Testis (tissue), 3 donors: ENCODE measurements around the gene GCA. TPM values are rescaled to one million over a fixed set of nuclear protein-coding genes. Genes with fewer than 3 reads are reported as not detected.

Experiments used
- DNase-seq: peaks from one replicate; pipeline ENCODE4 v3.0.0-alpha.2; 2019
- H3K27ac ChIP-seq, 2 donors: fragments of 200-600 bp; sonication (generic); one replicate each; pipeline ENCODE4 v1.5.1; 2019
- H3K27me3 ChIP-seq: fragments of 200-600 bp; sonication (generic); one replicate; pipeline ENCODE4 v1.5.1; 2019
- H3K36me3 ChIP-seq: fragments of 200-600 bp; sonication (generic); one replicate; pipeline ENCODE4 v1.5.1; 2017; ENCODE audit warnings: low read depth; ENCODE audit errors: missing control alignments
- H3K4me1 ChIP-seq: fragments of 200-600 bp; sonication (generic); one replicate; pipeline ENCODE4 v1.5.1; 2019
- H3K4me3 ChIP-seq, 2 donors: fragments of 200-600 bp; sonication (generic); one replicate each; pipeline ENCODE4 v1.5.1; 2017 to 2019
- H3K9me3 ChIP-seq: fragments of 200-600 bp; sonication (generic); one replicate; pipeline ENCODE4 v1.5.1; 2017
- POLR2A ChIP-seq: fragments of 450-650 bp; IDR thresholded peaks from one replicate; pipeline ENCODE4 v1.6.1; 2017; ENCODE audit warnings: antibody characterized with exemption, mild to moderate bottlenecking, moderate library complexity
- WGBS, 2 donors: methylation state at CpG; one replicate each; pipeline ENCODE4 v1.1.5; 2018; 5-methylcytosine and 5-hydroxymethylcytosine counted together
- intact Hi-C: fragments of 100-400 bp; cut with DNase I; formaldehyde crosslinking; loops from one replicate; pipeline ENCODE4 v1.15.1; 2023; ENCODE audit warnings: low total_unique reads
- polyA plus RNA-seq: library from polyadenylated mRNA; stranded (reverse); fragments of 350-450 nt; fragmentation: Illumina TruSeq; extraction: RNeasy Lipid Tissue Mini Kit (QIAGEN cat#74804); gene quantifications from one replicate; pipeline ENCODE4 v1.2.3, GENCODE V29; 2014; ENCODE audit warnings: low read depth, low replicate concordance; ENCODE audit not compliant: insufficient read depth
- total RNA-seq, 2 donors: library from RNA; depleted of rRNA; stranded (reverse); fragments of >200 nt; gene quantifications; one replicate each; pipeline ENCODE4 v1.2.3, GENCODE V29; 2016
- TF ChIP-seq, protein P1 (sequence below), 3 experiments: fragments of 450-650 bp in 2 of 3; fragments of 200-600 bp in 1 of 3; sonication (generic) in 1 of 3; IDR thresholded peaks; one replicate each; pipeline ENCODE4 v1.5.1; 2016 to 2019; ENCODE audit warnings: antibody characterized with exemption in 3 of 3, mild to moderate bottlenecking in 2 of 3, moderate library complexity in 1 of 3

The GCA gene
- total and polyA plus RNA-seq, 3 donors from 2014 or later: 26.1 to 60.9 (median 33.1) TPM

DNA sequence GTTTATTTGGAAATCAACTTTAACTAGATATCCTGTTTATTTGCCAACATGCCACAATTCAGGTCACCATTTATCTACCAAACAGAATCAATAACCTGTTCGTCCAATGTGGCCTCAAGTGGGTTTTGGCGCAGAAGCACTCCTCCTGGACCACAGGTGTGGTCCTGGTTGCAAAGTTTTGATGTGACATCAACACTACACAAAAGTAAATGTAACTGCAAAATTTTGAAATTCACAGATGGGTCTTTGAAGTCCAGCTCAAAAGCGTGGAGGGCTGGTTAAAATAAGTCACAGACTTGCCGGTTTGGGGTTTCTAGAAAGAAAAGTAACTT lies 474 bp upstream of the GCA start:
- no peak for DNase-seq
- Histone ChIP-seq H3K4me1 (no peaks in the 10 kb centered on the region), H3K4me3 (peak overlapping the region; percentile 73 to 86), H3K27ac (no peak overlapping the region), H3K27me3 (no peaks in the 10 kb centered on the region), H3K36me3 (no peaks in the 10 kb centered on the region), H3K9me3 (no peaks in the 10 kb centered on the region)
- WGBS, 2 donors: 35 to 38% methylated on average over 4 of the region's 4 CpGs
- intact Hi-C loops: no loop called here
- TF ChIP-seq POLR2A: no peak
- TF ChIP-seq, protein P1, sequence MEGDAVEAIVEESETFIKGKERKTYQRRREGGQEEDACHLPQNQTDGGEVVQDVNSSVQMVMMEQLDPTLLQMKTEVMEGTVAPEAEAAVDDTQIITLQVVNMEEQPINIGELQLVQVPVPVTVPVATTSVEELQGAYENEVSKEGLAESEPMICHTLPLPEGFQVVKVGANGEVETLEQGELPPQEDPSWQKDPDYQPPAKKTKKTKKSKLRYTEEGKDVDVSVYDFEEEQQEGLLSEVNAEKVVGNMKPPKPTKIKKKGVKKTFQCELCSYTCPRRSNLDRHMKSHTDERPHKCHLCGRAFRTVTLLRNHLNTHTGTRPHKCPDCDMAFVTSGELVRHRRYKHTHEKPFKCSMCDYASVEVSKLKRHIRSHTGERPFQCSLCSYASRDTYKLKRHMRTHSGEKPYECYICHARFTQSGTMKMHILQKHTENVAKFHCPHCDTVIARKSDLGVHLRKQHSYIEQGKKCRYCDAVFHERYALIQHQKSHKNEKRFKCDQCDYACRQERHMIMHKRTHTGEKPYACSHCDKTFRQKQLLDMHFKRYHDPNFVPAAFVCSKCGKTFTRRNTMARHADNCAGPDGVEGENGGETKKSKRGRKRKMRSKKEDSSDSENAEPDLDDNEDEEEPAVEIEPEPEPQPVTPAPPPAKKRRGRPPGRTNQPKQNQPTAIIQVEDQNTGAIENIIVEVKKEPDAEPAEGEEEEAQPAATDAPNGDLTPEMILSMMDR (IDR thresholded peaks at IDR 0.05): no peak

- no peaks in the 10 kb centered on the region for H3K9me3 ChIP-seq
- peak overlapping the region; percentile 73 to 86 for H3K4me3 ChIP-seq
- WGBS, 2 donors: 4 to 11% methylated on average over 8 of the region's 8 CpGs
- no peaks in the 10 kb centered on the region for H3K4me1 ChIP-seq
- no peaks in the 10 kb centered on the region for H3K36me3 ChIP-seq
- intact Hi-C loops: no loop called here
- H3K27me3 ChIP-seq: no peaks in the 10 kb centered on the region
- no peak for DNase-seq
- TF ChIP-seq, protein P1 (IDR thresholded peaks at IDR 0.05): no peak
- TF ChIP-seq POLR2A: no peak
- peak overlapping the region; percentile 60 to 62 for H3K27ac ChIP-seq
Observed at GRCh38 chr2:162344617-162344950, 652 bp downstream of the GCA start.

DNA sequence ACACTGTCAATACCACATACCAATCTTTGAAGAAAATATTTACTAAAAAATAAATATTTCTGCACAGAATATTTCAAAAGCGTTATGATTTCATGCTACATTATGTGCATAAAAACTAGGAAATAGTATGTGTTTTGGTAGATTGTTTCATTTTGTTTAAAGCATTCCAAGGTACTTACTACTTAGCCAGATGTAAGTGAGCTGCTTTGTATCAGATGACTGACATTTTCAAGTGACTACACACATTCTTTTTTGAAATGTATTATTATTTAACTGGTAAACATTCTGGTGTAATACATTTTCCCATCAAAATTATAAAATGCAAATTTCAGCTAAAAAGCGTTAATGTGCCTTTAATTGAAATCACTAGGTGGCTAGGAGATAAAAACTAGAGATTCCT lies 21.5 kb downstream of the GCA start:
- Histone ChIP-seq H3K36me3 (no peaks in the 10 kb centered on the region), H3K4me3 (no peak overlapping the region), H3K27ac (no peak overlapping the region), H3K27me3 (no peaks in the 10 kb centered on the region), H3K4me1 (no peaks in the 10 kb centered on the region), H3K9me3 (no peaks in the 10 kb centered on the region)
- 83 to 85% methylated on average over 2 of the region's 2 CpGs for WGBS, 2 donors
- intact Hi-C loops: no loop called here
- no peak for DNase-seq
- TF ChIP-seq POLR2A: no peak
- TF ChIP-seq, protein P1 (IDR thresholded peaks at IDR 0.05): no peak

GRCh38 chr2:162368494-162368893 lies 24.6 kb downstream of the GCA start:
- intact Hi-C loops: no loop called here
- Histone ChIP-seq H3K4me3 (no peak overlapping the region), H3K27me3 (no peaks in the 10 kb centered on the region), H3K4me1 (no peaks in the 10 kb centered on the region), H3K27ac (no peak overlapping the region), H3K36me3 (no peaks in the 10 kb centered on the region), H3K9me3 (no peaks in the 10 kb centered on the region)
- DNase-seq: no peak
- 78 to 83% methylated on average over 1 of the region's 1 CpG for WGBS, 2 donors
- no peak for TF ChIP-seq POLR2A
- TF ChIP-seq, protein P1 (IDR thresholded peaks at IDR 0.05): no peak

GRCh38 chr2:162369551-162369950 lies 25.6 kb downstream of the GCA start:
- intact Hi-C loops: no loop called here
- H3K27ac ChIP-seq: no peak overlapping the region
- no peaks in the 10 kb centered on the region for H3K4me1 ChIP-seq
- 53 to 68% methylated on average over 1 of the region's 1 CpG for WGBS, 2 donors
- no peaks in the 10 kb centered on the region for H3K27me3 ChIP-seq
- no peak for DNase-seq
- no peak overlapping the region for H3K4me3 ChIP-seq
- TF ChIP-seq POLR2A: no peak
- TF ChIP-seq, protein P1 (IDR thresholded peaks at IDR 0.05): no peak
- H3K36me3 ChIP-seq: no peaks in the 10 kb centered on the region
- H3K9me3 ChIP-seq: no peaks in the 10 kb centered on the region
